H1 (cell line): Measurements from ENCODE around the gene C2orf92. TPM values are rescaled to one million over a fixed set of nuclear protein-coding genes. Genes with fewer than 3 reads are reported as not detected.

Experiments used
- CTCF ChIA-PET: fragments of 300-600 bp; sonication (Branson Sonifier 250); formaldehyde crosslinking; loops from one replicate; lab custom pipeline; 2021; ENCODE audit not compliant: partially characterized antibody; lab: Charles Lee
- POLR2A ChIA-PET: fragments of 300-600 bp; sonication (Branson Sonifier 250); formaldehyde crosslinking; loops from one replicate; lab custom pipeline; 2021; ENCODE audit warnings: inconsistent platforms; ENCODE audit not compliant: partially characterized antibody; lab: Charles Lee
- DNase-seq, 2 experiments: peaks; one replicate each; pipeline versions ENCODE4 v3.0.0 to v3.0.0-alpha.2; 2010 to 2022; ENCODE audit warnings: low spot score in 2 of 2, low read depth in 1 of 2, mixed read lengths in 1 of 2
- FAIRE-seq: peaks from 2 replicates; lab custom pipeline; 2011; peaks lifted over from hg19 to GRCh38; lab: Jason Lieb, UNC
- H2AFZ ChIP-seq: 2 replicates; pipeline ENCODE4 v1.8.1; 2012; ENCODE audit warnings: low read length, inconsistent platforms
- H2AK5ac ChIP-seq: 2 replicates; pipeline ENCODE4 v1.6.1; 2013; ENCODE audit warnings: low read depth, low read length
- H2BK120ac ChIP-seq: replicated peaks from 2 replicates; pipeline ENCODE3; 2013; ENCODE audit warnings: low read depth, low read length, inconsistent platforms
- H2BK12ac ChIP-seq: 2 replicates; pipeline ENCODE4 v1.6.1; 2013; ENCODE audit warnings: low read depth, low read length
- H2BK15ac ChIP-seq: 2 replicates; pipeline ENCODE4 v1.6.1; 2013; ENCODE audit warnings: low read length
- H2BK20ac ChIP-seq: 2 replicates; pipeline ENCODE4 v1.6.1; 2013; ENCODE audit warnings: low read length
- H2BK5ac ChIP-seq: 2 replicates; pipeline ENCODE4 v1.6.1; 2013; ENCODE audit warnings: low read depth, low read length
- H3K14ac ChIP-seq: 2 replicates; pipeline ENCODE4 v1.6.1; 2013; ENCODE audit warnings: inconsistent platforms; ENCODE audit not compliant: insufficient read length
- H3K18ac ChIP-seq: 2 replicates; pipeline ENCODE4 v1.6.1; 2013; ENCODE audit warnings: low read length; ENCODE audit errors: extremely low read depth
- H3K23ac ChIP-seq: 2 replicates; pipeline ENCODE4 v1.6.1; 2013; ENCODE audit warnings: inconsistent platforms; ENCODE audit not compliant: insufficient read length
- H3K23me2 ChIP-seq: 2 replicates; pipeline ENCODE4 v1.6.1; 2013; ENCODE audit warnings: low read depth, low read length
- H3K27ac ChIP-seq: 2 replicates; pipeline ENCODE4 v1.6.1; 2011; ENCODE audit warnings: low read depth, low read length, inconsistent platforms
- H3K27me3 ChIP-seq, 4 experiments: replicated peaks in 1 of 4; 1 replicate in 1 of 4; 2 replicates in 3 of 4; pipeline versions ENCODE4 v1.6.1 to v1.8.1; 2011 to 2013; ENCODE audit warnings: low read length in 3 of 4, mild to moderate bottlenecking in 3 of 4, inconsistent platforms in 2 of 4, mixed read lengths in 2 of 4, moderate library complexity in 1 of 4; ENCODE audit not compliant: control insufficient read depth in 3 of 4, insufficient read depth in 3 of 4; ENCODE audit errors: extremely low read depth in 1 of 4
- H3K36me3 ChIP-seq, 4 experiments: 2 replicates each; pipeline versions ENCODE4 v1.6.1 to v1.8.1; 2011 to 2013; ENCODE audit warnings: mild to moderate bottlenecking in 4 of 4, low read length in 3 of 4, moderate library complexity in 2 of 4, control low read depth in 1 of 4, inconsistent platforms in 1 of 4; ENCODE audit not compliant: insufficient read depth in 4 of 4, control insufficient read depth in 2 of 4
- H3K4ac ChIP-seq: replicated peaks from 2 replicates; pipeline ENCODE3; 2013; ENCODE audit warnings: low read length, low read depth, mixed read lengths, inconsistent platforms; ENCODE audit not compliant: insufficient read length
- H3K4me1 ChIP-seq, 4 experiments: replicated peaks in 1 of 4; 1 replicate in 1 of 4; 2 replicates in 3 of 4; pipeline versions ENCODE4 v1.6.1 to v1.8.1; 2011 to 2013; ENCODE audit warnings: low read length in 3 of 4, inconsistent platforms in 2 of 4, mixed read lengths in 1 of 4; ENCODE audit not compliant: insufficient read depth in 4 of 4, control insufficient read depth in 3 of 4
- H3K4me2 ChIP-seq, 2 experiments: 2 replicates each; pipeline versions ENCODE4 v1.6.1 to v1.8.1; 2011 to 2013; ENCODE audit warnings: low read depth in 2 of 2, low read length in 2 of 2, control low read depth in 1 of 2, inconsistent platforms in 1 of 2, mild to moderate bottlenecking in 1 of 2; ENCODE audit not compliant: insufficient read depth in 1 of 2
- H3K4me3 ChIP-seq, 4 experiments: fragments of 200-600, 300-600 bp in 1 of 4; sonication (generic), shearing (Covaris generic), sonication (Bioruptor Twin) in 1 of 4; 2 replicates each; pipeline versions ENCODE4 v1.5.1 to v1.8.1; 2011 to 2016; ENCODE audit warnings: low read length in 4 of 4, low read depth in 3 of 4, control low read depth in 2 of 4, inconsistent platforms in 2 of 4, mild to moderate bottlenecking in 2 of 4, mixed read lengths in 1 of 4, moderate library complexity in 1 of 4; ENCODE audit not compliant: insufficient read depth in 2 of 4; ENCODE audit errors: extremely low read depth in 1 of 4
- H3K56ac ChIP-seq: replicated peaks from 2 replicates; pipeline ENCODE3; 2013; ENCODE audit warnings: low read depth, mild to moderate bottlenecking, mixed read lengths, low read length, inconsistent platforms; ENCODE audit not compliant: insufficient read length
- H3K79me1 ChIP-seq: 2 replicates; pipeline ENCODE4 v1.6.1; 2013; ENCODE audit warnings: low read depth, low read length, control low read depth
- H3K79me2 ChIP-seq, 2 experiments: 2 replicates each; pipeline versions ENCODE4 v1.6.1 to v1.8.1; 2012 to 2013; ENCODE audit warnings: low read length in 2 of 2, mild to moderate bottlenecking in 2 of 2, inconsistent platforms in 1 of 2; ENCODE audit not compliant: insufficient read depth in 2 of 2, control insufficient read depth in 1 of 2
- H3K9ac ChIP-seq, 4 experiments: replicated peaks in 1 of 4; 1 replicate in 1 of 4; 2 replicates in 3 of 4; pipeline versions ENCODE4 v1.6.1 to v1.8.1; 2011 to 2013; ENCODE audit warnings: low read depth in 3 of 4, low read length in 3 of 4, control low read depth in 2 of 4, mild to moderate bottlenecking in 2 of 4, moderate library complexity in 2 of 4, inconsistent platforms in 1 of 4; ENCODE audit errors: extremely low read depth in 1 of 4
- H3K9me3 ChIP-seq, 2 experiments: 2 replicates each; pipeline versions ENCODE4 v1.6.1 to v1.8.1; 2012 to 2013; ENCODE audit warnings: mild to moderate bottlenecking in 2 of 2, moderate library complexity in 2 of 2, control low read depth in 1 of 2, inconsistent platforms in 1 of 2, low read depth in 1 of 2, low read length in 1 of 2, mixed read lengths in 1 of 2; ENCODE audit not compliant: insufficient read depth in 2 of 2
- H4K20me1 ChIP-seq, 2 experiments: replicated peaks in 1 of 2; 2 replicates each; pipeline versions ENCODE3 to v1.8.1; 2011 to 2013; ENCODE audit warnings: inconsistent platforms in 2 of 2, low read length in 2 of 2, mild to moderate bottlenecking in 1 of 2; ENCODE audit not compliant: insufficient read depth in 2 of 2, control insufficient read depth in 1 of 2
- H4K5ac ChIP-seq: 2 replicates; pipeline ENCODE4 v1.6.1; 2013; ENCODE audit warnings: low read length, low read depth, mixed read lengths, inconsistent platforms; ENCODE audit not compliant: insufficient read length
- H4K8ac ChIP-seq: 2 replicates; pipeline ENCODE4 v1.8.0; 2013; ENCODE audit warnings: mild to moderate bottlenecking, moderate library complexity, low read length, inconsistent platforms; ENCODE audit not compliant: insufficient read depth; ENCODE audit errors: extremely low read depth
- H4K91ac ChIP-seq: replicated peaks from 2 replicates; pipeline ENCODE3; 2013; ENCODE audit warnings: low read length, mixed read lengths, inconsistent platforms; ENCODE audit not compliant: insufficient read length
- CTBP2 ChIP-seq: IDR thresholded peaks from 2 replicates; pipeline ENCODE4 v1.7.0; 2011; ENCODE audit warnings: borderline replicate concordance, mild to moderate bottlenecking, moderate library complexity, mixed read lengths, low read length; ENCODE audit not compliant: insufficient read depth, insufficient read length
- HDAC2 ChIP-seq, 2 experiments: fragments of 300-600 bp in 1 of 2; sonication (generic) in 1 of 2; IDR thresholded peaks; 2 replicates each; pipeline ENCODE4 v1.6.1; 2011 to 2012; ENCODE audit warnings: low read depth in 2 of 2, low read length in 2 of 2, mild to moderate bottlenecking in 2 of 2, moderate library complexity in 2 of 2, borderline replicate concordance in 1 of 2, inconsistent platforms in 1 of 2
- KDM5A ChIP-seq: fragments of 200-600 bp; IDR thresholded peaks from 2 replicates; pipeline ENCODE4 v1.7.1; 2012; ENCODE audit warnings: mild to moderate bottlenecking, low read length, inconsistent platforms, mixed read lengths
- PHF8 ChIP-seq: fragments of 200-600 bp; sonication (generic); conservative IDR thresholded peaks from 2 replicates; pipeline ENCODE4 v1.7.1; 2012; ENCODE audit warnings: low read depth, mild to moderate bottlenecking, inconsistent platforms, low read length, moderate library complexity
- RFX5 ChIP-seq: IDR thresholded peaks from 2 replicates; pipeline ENCODE4 v1.6.1; 2011; ENCODE audit warnings: low read depth, low read length, improper control_type of control experiment, borderline replicate concordance
- TBP ChIP-seq: IDR thresholded peaks from 2 replicates; pipeline ENCODE4 v1.6.1; 2011; ENCODE audit warnings: low read depth, low read length, improper control_type of control experiment
- ZNF274 ChIP-seq: IDR thresholded peaks from 2 replicates; pipeline ENCODE4 v1.7.0; 2012; ENCODE audit warnings: low read length, borderline replicate concordance; ENCODE audit errors: extremely low read depth
- WGBS, 2 experiments: shearing (Covaris generic) in 1 of 2; methylation state at CpG; one replicate each; pipeline versions ENCODE4 v1.1.6 to v1.1.7; 2013 to 2015; ENCODE audit warnings: low lambda C conversion rate in 2 of 2, mixed read lengths in 2 of 2, inconsistent platforms in 1 of 2, low coverage in 1 of 2, missing lambda C conversion rate in 1 of 2; ENCODE audit not compliant: insufficient replicate concordance in 2 of 2, insufficient coverage in 1 of 2, insufficient read length in 1 of 2; ENCODE audit errors: extremely low coverage in 1 of 2, missing lambda C conversion rate in 1 of 2; 5-methylcytosine and 5-hydroxymethylcytosine counted together
- polyA plus RNA-seq, 7 experiments: library from polyadenylated mRNA; depleted of rRNA in 3 of 7; stranded (reverse) in 5 of 7; unstranded in 2 of 7; fragments of >200 nt in 5 of 7; fragments of 200-250 nt in 2 of 7; gene quantifications; 1 replicate in 5 of 7; 2 replicates in 1 of 7; 4 replicates in 1 of 7; pipeline versions ENCODE4 v1.2.1 to v1.2.3, GENCODE V29; 2011 to 2013; ENCODE audit warnings: missing spikeins in 2 of 7, mixed read lengths in 2 of 7
- total RNA-seq: library from RNA; stranded (reverse); fragmentation: NEBNext Ultra II Directional; extraction: Animal tissue kit (Norgen Biotek cat#: 25700); gene quantifications from 2 replicates; pipeline ENCODE4 v1.2.1, GENCODE V29; 2021

C2orf92 gene
- total and polyA plus RNA-seq, 2 of the 8 experiments (the other 6 are each of a cell fraction or from before 2014, with no cell fraction given), result 2.3 to 3.7 TPM

DNA sequence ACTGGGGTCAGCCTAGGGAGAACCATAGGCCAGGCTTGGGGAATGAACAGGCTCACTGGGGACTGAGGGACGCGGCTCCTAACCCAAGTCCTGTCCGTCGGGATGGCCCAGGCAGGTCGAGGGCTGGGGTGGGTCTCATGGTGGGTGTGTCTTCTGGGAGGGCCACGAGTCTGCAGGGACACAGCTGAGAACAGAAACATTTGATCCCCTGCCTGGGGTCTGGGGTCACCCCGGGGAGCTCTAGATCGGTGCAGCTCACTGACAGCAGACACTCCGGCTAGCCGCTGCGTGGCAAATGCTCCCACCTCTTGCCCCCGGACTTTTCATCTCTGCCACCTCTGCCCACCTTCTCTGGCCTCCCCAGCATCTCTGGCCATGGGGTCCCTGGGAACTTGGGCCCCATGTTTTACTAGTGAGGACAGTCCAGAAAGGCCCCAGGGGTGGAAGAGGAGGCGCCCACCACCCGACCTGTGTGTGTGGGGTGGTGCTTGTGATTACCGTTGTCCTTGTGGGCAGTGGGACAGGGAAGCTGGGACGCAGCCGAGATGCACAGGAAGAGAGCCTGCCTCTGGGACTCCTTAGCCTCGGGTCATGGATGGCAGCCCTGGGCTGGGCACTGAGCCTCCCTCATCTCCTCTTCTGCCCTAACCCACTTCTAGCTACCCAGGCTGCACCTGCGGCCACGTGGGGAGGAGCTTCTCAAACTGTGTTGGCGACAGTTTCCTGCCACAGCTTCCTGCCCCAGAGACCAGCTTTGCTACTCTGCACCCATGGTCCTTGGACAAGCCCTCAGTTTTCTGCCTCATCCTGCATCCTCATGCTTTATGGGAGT is 48.8 kb downstream of the C2orf92 start:
- H3K9ac ChIP-seq, result no peak overlapping the region
- no peak for FAIRE-seq
- H2BK120ac ChIP-seq, result no peak overlapping the region
- WGBS, 2 experiments, result 87% methylated on average over 21 of the region's 21 CpGs; no CpG with 5 or more reads in 1 of the 2 experiments
- H3K4me2 ChIP-seq, result no peak overlapping the region
- no peak overlapping the region for H3K23ac ChIP-seq
- H3K56ac ChIP-seq, result peak overlapping the region; percentile 4
- no peaks in the 10 kb centered on the region for H3K79me2 ChIP-seq
- H4K5ac ChIP-seq, result no peak overlapping the region
- no peaks in the 10 kb centered on the region for H3K79me1 ChIP-seq
- no peak overlapping the region for H2BK20ac ChIP-seq
- no peak overlapping the region for H2BK5ac ChIP-seq
- no peak overlapping the region for H2AK5ac ChIP-seq
- peak overlapping the region; percentile 68; the same call in 1 of the 2 replicates for H4K8ac ChIP-seq
- ChIA-PET CTCF (interaction anchor here (0.8 to 13.6 kb wide), 7 partner anchors 8 to 735 kb away, joined by 3 to 202 read pairs (median 7); no protein-coding TSS in a partner anchor), POLR2A (no interaction called here)
- no peak for TF ChIP-seq HDAC2 (IDR thresholded peaks at IDR 0.05; ENCODE audit: borderline replicate concordance in 1 of 2, low read depth in 2 of 2, low read length in 2 of 2)
- TF ChIP-seq CTBP2, result no peak
- TF ChIP-seq RFX5, result no peak
- TF ChIP-seq KDM5A, result no peak
- no peak for TF ChIP-seq TBP
- TF ChIP-seq PHF8, result no peak
- no peak for TF ChIP-seq ZNF274
- H3K4ac ChIP-seq, result no peak overlapping the region
- no peak overlapping the region for H2BK12ac ChIP-seq
- H4K91ac ChIP-seq, result no peak overlapping the region
- peaks cover 2 to 13% (median 3%) of the 10 kb centered on the region in 4 experiments; a peak in 6 of 7 replicates for H3K4me1 ChIP-seq
- H3K9me3 ChIP-seq, result no peaks in the 10 kb centered on the region
- H3K23me2 ChIP-seq, result no peaks in the 10 kb centered on the region
- no peaks in the 10 kb centered on the region for H3K36me3 ChIP-seq
- DNase-seq, result no peak
- no peaks in the 10 kb centered on the region for H3K27me3 ChIP-seq
- H3K18ac ChIP-seq, result no peak overlapping the region
- no peak overlapping the region for H3K4me3 ChIP-seq
- H2BK15ac ChIP-seq, result no peak overlapping the region
- no peak overlapping the region for H2AFZ ChIP-seq
- H3K14ac ChIP-seq, result no peak overlapping the region
- no peak overlapping the region for H3K27ac ChIP-seq
- H4K20me1 ChIP-seq, result no peaks in the 10 kb centered on the region
